SIG-M5 treated with dmso at 0.1 percent for 504 hours (cell line): ENCODE results near the gene WDR46.
"Not testable (repeated sequence)": the region's sequence is repeated elsewhere in the genome, so short reads cannot be mapped to it uniquely, and the experiment has no call there.

ENCODE experiments used
- DNase-seq: peaks from one replicate; lab custom pipeline; 2025; ENCODE audit not compliant: unreplicated experiment; lab: John Stamatoyannopoulos, UW

The WDR46 gene

GRCh38 chr6:33271468-33272274 is 17.4 kb downstream of the WDR46 start, which contains the start of the genes RPS18 and VPS52:
TSS of gene RPS18 (plus strand) at chr6:33272075. CDS start at chr6:33272120, 45 bp downstream.
TSS of gene VPS52 (minus strand) at chr6:33271876. CDS start at chr6:33271675, 201 bp downstream.
- DNase-seq: peak; percentile 99

GRCh38 chr6:33271117-33271467 is 17.9 kb downstream of the WDR46 start:
- no peak for DNase-seq

GRCh38 chr6:33264015-33264414 is 25.0 kb downstream of the WDR46 start:
- no peak for DNase-seq

- not testable (repeated sequence) for DNase-seq
These were observed 26.5 kb downstream of the WDR46 start for GRCh38 chr6:33262490-33262889.

GRCh38 chr6:33259032-33259431 is 30.0 kb downstream of the WDR46 start:
- no peak for DNase-seq

GRCh38 chr6:33254591-33254990 is 34.4 kb downstream of the WDR46 start:
- DNase-seq: no peak

- no peak for DNase-seq
These were observed 36.3 kb downstream of the WDR46 start for GRCh38 chr6:33252759-33253158.

- DNase-seq: no peak
These were observed 37.5 kb downstream of the WDR46 start for GRCh38 chr6:33251395-33252012.

- DNase-seq: no peak
These were observed 38.3 kb downstream of the WDR46 start for GRCh38 chr6:33250731-33251130.

- no peak for DNase-seq
These were observed 39.1 kb downstream of the WDR46 start for GRCh38 chr6:33249732-33250630.

GRCh38 chr6:33248932-33249731 is 39.9 kb downstream of the WDR46 start:
- peak; percentile 99 for DNase-seq

GRCh38 chr6:33248643-33248931 is 40.5 kb downstream of the WDR46 start:
- peak; percentile 69 for DNase-seq

GRCh38 chr6:33247977-33248642 is 40.9 kb downstream of the WDR46 start:
- peak; percentile 80 for DNase-seq

- DNase-seq: no peak
These were observed 45.6 kb downstream of the WDR46 start for GRCh38 chr6:33243476-33243875.

- no peak for DNase-seq
These were observed 47.1 kb downstream of the WDR46 start for GRCh38 chr6:33241968-33242367.

GRCh38 chr6:33237741-33238140 is 51.3 kb downstream of the WDR46 start:
- no peak for DNase-seq

- DNase-seq: no peak
These were observed 52.2 kb downstream of the WDR46 start for GRCh38 chr6:33236852-33237251.

GRCh38 chr6:33236328-33236727 is 52.7 kb downstream of the WDR46 start:
- DNase-seq: no peak

GRCh38 chr6:33235221-33235634 is 53.8 kb downstream of the WDR46 start:
- no peak for DNase-seq
